ENCODE results near the gene CLK3. TPM values are rescaled to one million over a fixed set of nuclear protein-coding genes. Genes with fewer than 3 reads are reported as not detected.

The CLK3 gene
- total RNA-seq, 1 experiment from 2014 or later, result 70.7 TPM

- POLR2A ChIA-PET (ENCODE audit: unreplicated experiment), result no interaction called here
- BruUV-seq (replicated peaks), result no TSS peak
These were observed 52.3 kb downstream of the CLK3 start for GRCh38 chr15:74667975-74668374.

GRCh38 chr15:74669627-74670026, 54.0 kb downstream of the CLK3 start:
- H3K27ac ChIP-seq, result no peak overlapping the region
- intact Hi-C loops (cut with micrococcal nuclease; ENCODE audit: unreplicated experiment), result no loop called here
- no peaks in the 10 kb centered on the region for H3K36me3 ChIP-seq (ENCODE audit: low read depth)
- H3K27me3 ChIP-seq (ENCODE audit: insufficient read depth, low read depth), result no peaks in the 10 kb centered on the region
- POLR2A ChIA-PET (ENCODE audit: unreplicated experiment), result no interaction called here
- no peak overlapping the region for H2AFZ ChIP-seq
- BruUV-seq (replicated peaks), result no TSS peak
- H3F3A ChIP-seq (ENCODE audit: insufficient read depth, low read depth), result no peaks in the 10 kb centered on the region; the same call in 1 of the 2 replicates
- peaks cover 8% of the 10 kb centered on the region; the same call in 1 of the 2 replicates for H3K79me2 ChIP-seq (ENCODE audit: low read depth)
- no peak for DNase-seq
- H3K9me2 ChIP-seq (ENCODE audit: insufficient read depth), result no peaks in the 10 kb centered on the region
- H3K4me2 ChIP-seq, result no peak overlapping the region
- TF ChIP-seq EZH2 (IDR thresholded peaks at IDR 0.05; ENCODE audit: low read depth), result no peak
- no peak for TF ChIP-seq CTCF (conservative IDR thresholded peaks at IDR 0.05)
- H3K4me3 ChIP-seq, result no peak overlapping the region
- H3K4me1 ChIP-seq (replicated peaks; ENCODE audit: insufficient read depth), result no peaks in the 10 kb centered on the region
- CTCF ChIA-PET, result interaction anchor here (0.7 kb wide), 1 partner anchor 10 kb away, joined by 4 read pairs; no protein-coding TSS in a partner anchor
- peaks cover 9% of the 10 kb centered on the region; the same call in 1 of the 2 replicates for H4K20me1 ChIP-seq (ENCODE audit: insufficient read depth)
- H3K9me3 ChIP-seq (ENCODE audit: insufficient read depth, low read depth), result no peaks in the 10 kb centered on the region

More at GRCh38 chr15:74667975-74668374, 52.3 kb downstream of the CLK3 start:
- no peaks in the 10 kb centered on the region for H3K27me3 ChIP-seq (ENCODE audit: insufficient read depth, low read depth)
- no peaks in the 10 kb centered on the region for H3F3A ChIP-seq (ENCODE audit: insufficient read depth, low read depth)
- H3K27ac ChIP-seq, result no peak overlapping the region
- no peaks in the 10 kb centered on the region for H3K9me2 ChIP-seq (ENCODE audit: insufficient read depth)
- intact Hi-C loops (cut with micrococcal nuclease; ENCODE audit: unreplicated experiment), result no loop called here
- no peak overlapping the region for H2AFZ ChIP-seq
- H3K4me3 ChIP-seq, result no peak overlapping the region
- DNase-seq, result no peak
- H3K36me3 ChIP-seq (ENCODE audit: low read depth), result no peaks in the 10 kb centered on the region
- H3K9me3 ChIP-seq (ENCODE audit: insufficient read depth, low read depth), result no peaks in the 10 kb centered on the region
- CTCF ChIA-PET, result no interaction called here
- H3K4me1 ChIP-seq (replicated peaks; ENCODE audit: insufficient read depth), result no peaks in the 10 kb centered on the region
- TF ChIP-seq EZH2 (IDR thresholded peaks at IDR 0.05; ENCODE audit: low read depth) (no peak), CTCF (conservative IDR thresholded peaks at IDR 0.05) (no peak)
- peaks cover 8% of the 10 kb centered on the region; the same call in 1 of the 2 replicates for H3K79me2 ChIP-seq (ENCODE audit: low read depth)
- no peak overlapping the region for H3K4me2 ChIP-seq
- peaks cover 9% of the 10 kb centered on the region; the same call in 1 of the 2 replicates for H4K20me1 ChIP-seq (ENCODE audit: insufficient read depth)

GRCh38 chr15:74674161-74674560, 58.5 kb downstream of the CLK3 start:
- no peaks in the 10 kb centered on the region for H3K9me2 ChIP-seq (ENCODE audit: insufficient read depth)
- H3K27me3 ChIP-seq (ENCODE audit: insufficient read depth, low read depth), result no peaks in the 10 kb centered on the region
- no peak overlapping the region for H3K27ac ChIP-seq
- H3F3A ChIP-seq (ENCODE audit: insufficient read depth, low read depth), result no peaks in the 10 kb centered on the region; the same call in 1 of the 2 replicates
- no peak for TF ChIP-seq CTCF (conservative IDR thresholded peaks at IDR 0.05)
- no peak for TF ChIP-seq EZH2 (IDR thresholded peaks at IDR 0.05; ENCODE audit: low read depth)
- no peak overlapping the region for H3K4me2 ChIP-seq
- BruUV-seq (replicated peaks), result no TSS peak
- H3K36me3 ChIP-seq (ENCODE audit: low read depth), result no peaks in the 10 kb centered on the region
- ChIA-PET CTCF (no interaction called here), POLR2A (ENCODE audit: unreplicated experiment) (no interaction called here)
- H3K4me3 ChIP-seq, result no peak overlapping the region
- intact Hi-C loops (cut with micrococcal nuclease; ENCODE audit: unreplicated experiment), result no loop called here
- H3K9me3 ChIP-seq (ENCODE audit: insufficient read depth, low read depth), result no peaks in the 10 kb centered on the region
- no peak overlapping the region for H2AFZ ChIP-seq
- H4K20me1 ChIP-seq (ENCODE audit: insufficient read depth), result peaks cover 4% of the 10 kb centered on the region; the same call in 1 of the 2 replicates
- H3K79me2 ChIP-seq (ENCODE audit: low read depth), result peaks cover 24% of the 10 kb centered on the region
- peak in 1 of 2 experiments; percentile 36 for DNase-seq
- no peaks in the 10 kb centered on the region for H3K4me1 ChIP-seq (replicated peaks; ENCODE audit: insufficient read depth)
